RWPE2 (cell line): ENCODE measurements around the gene RTTN.

Source experiments
- ATAC-seq: fragments of 200-7000 bp; cut with Tn5 transposase; 3 replicates; pipeline ENCODE4 v1.9.1; 2021; ENCODE audit warnings: low read depth
- DNase-seq: peaks from one replicate; pipeline ENCODE4 v3.0.0-alpha.2; 2020; ENCODE audit warnings: low spot score
- H3K27ac ChIP-seq: fragments of 450-650 bp; 2 replicates; pipeline ENCODE4 v1.5.1; 2017; ENCODE audit warnings: mild to moderate bottlenecking; ENCODE audit not compliant: poor library complexity, severe bottlenecking
- H3K27me3 ChIP-seq: fragments of 250-450 bp; sonication (Bioruptor Pico); 2 replicates; pipeline ENCODE4 v1.5.1; 2021; ENCODE audit warnings: mild to moderate bottlenecking, moderate library complexity; ENCODE audit not compliant: insufficient read depth, poor library complexity, severe bottlenecking
- H3K36me3 ChIP-seq: fragments of 250-450 bp; sonication (Bioruptor Pico); 2 replicates; pipeline ENCODE4 v1.5.1; 2020; ENCODE audit warnings: low read depth, mild to moderate bottlenecking, moderate library complexity
- H3K4me1 ChIP-seq: fragments of 250-450 bp; sonication (Bioruptor Pico); 2 replicates; pipeline ENCODE4 v1.5.1; 2021; ENCODE audit warnings: mild to moderate bottlenecking, moderate library complexity; ENCODE audit not compliant: insufficient read depth, poor library complexity, severe bottlenecking
- H3K4me3 ChIP-seq: fragments of 250-450 bp; sonication (Bioruptor Pico); 2 replicates; pipeline ENCODE4 v1.5.1; 2021; ENCODE audit warnings: mild to moderate bottlenecking, moderate library complexity; ENCODE audit not compliant: severe bottlenecking
- H3K9me3 ChIP-seq: fragments of 250-450 bp; sonication (Bioruptor Pico); 2 replicates; pipeline ENCODE4 v1.5.1; 2021; ENCODE audit warnings: mild to moderate bottlenecking, moderate library complexity; ENCODE audit not compliant: severe bottlenecking
- TF ChIP-seq, protein P1 (sequence below): fragments of 450-650 bp; IDR thresholded peaks from one replicate; pipeline ENCODE4 v1.5.1; 2017; ENCODE audit warnings: mild to moderate bottlenecking, moderate library complexity; ENCODE audit not compliant: poor library complexity, severe bottlenecking

RTTN gene

DNA sequence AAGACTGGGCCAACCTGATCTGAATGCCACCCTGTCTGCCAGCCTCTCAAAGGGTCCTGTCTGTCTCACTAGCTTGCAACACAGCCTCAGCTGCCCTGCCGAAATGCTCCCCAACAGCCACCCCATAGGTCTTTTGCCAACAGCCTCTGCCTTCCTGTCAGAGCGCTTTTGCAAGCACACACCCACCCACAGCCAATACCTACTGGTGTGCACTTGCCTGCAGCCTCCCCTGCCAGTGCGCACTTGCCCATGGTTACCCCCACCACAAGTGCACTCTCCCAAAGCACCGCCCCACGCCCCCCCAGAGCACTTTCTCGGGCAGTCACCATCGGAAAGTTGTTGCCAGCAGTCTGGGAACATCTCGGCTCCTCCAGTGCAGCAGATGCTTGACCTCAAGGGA, 48.6 kb downstream of the RTTN start:
- Histone ChIP-seq H3K27ac (no peak overlapping the region), H3K4me3 (no peak overlapping the region), H3K9me3 (no peaks in the 10 kb centered on the region), H3K36me3 (peaks cover 18% of the 10 kb centered on the region), H3K27me3 (no peaks in the 10 kb centered on the region), H3K4me1 (no peaks in the 10 kb centered on the region)
- DNase-seq (no peak), ATAC-seq (no peak)
- TF ChIP-seq, protein P1, sequence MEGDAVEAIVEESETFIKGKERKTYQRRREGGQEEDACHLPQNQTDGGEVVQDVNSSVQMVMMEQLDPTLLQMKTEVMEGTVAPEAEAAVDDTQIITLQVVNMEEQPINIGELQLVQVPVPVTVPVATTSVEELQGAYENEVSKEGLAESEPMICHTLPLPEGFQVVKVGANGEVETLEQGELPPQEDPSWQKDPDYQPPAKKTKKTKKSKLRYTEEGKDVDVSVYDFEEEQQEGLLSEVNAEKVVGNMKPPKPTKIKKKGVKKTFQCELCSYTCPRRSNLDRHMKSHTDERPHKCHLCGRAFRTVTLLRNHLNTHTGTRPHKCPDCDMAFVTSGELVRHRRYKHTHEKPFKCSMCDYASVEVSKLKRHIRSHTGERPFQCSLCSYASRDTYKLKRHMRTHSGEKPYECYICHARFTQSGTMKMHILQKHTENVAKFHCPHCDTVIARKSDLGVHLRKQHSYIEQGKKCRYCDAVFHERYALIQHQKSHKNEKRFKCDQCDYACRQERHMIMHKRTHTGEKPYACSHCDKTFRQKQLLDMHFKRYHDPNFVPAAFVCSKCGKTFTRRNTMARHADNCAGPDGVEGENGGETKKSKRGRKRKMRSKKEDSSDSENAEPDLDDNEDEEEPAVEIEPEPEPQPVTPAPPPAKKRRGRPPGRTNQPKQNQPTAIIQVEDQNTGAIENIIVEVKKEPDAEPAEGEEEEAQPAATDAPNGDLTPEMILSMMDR = no peak

DNA sequence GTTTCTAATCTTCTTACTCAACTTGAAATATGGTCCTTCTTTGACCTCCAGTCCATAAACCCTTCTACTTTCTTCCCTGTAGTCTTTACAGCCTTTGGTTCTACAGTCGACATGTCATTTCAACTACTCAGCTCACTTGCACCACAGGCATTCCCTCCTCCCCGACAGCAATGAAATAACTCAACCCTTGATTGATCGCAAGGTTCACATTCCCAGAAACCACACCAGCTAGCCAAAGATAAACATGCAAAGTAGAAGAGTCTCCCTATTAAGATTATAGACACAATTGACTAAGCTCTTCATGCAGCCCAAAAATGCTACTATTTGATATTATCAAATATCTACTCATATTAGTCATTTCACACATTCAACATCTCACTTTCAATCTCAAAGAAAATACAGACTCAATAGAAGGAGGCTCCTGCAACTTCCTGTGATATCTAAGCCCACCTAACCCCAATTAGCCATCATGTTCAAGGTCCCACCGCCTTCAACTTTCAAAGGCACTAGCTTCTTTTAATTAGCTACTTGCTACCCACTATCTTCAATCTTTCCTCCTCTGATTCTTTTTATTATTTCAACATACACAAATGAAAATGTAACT, 50.8 kb downstream of the RTTN start:
- H3K9me3 ChIP-seq = no peaks in the 10 kb centered on the region
- no peaks in the 10 kb centered on the region for H3K4me1 ChIP-seq
- no peak overlapping the region for H3K27ac ChIP-seq
- no peaks in the 10 kb centered on the region for H3K27me3 ChIP-seq
- no peak for DNase-seq
- ATAC-seq = peak; percentile 21; the same call in 1 of the 3 replicates
- H3K4me3 ChIP-seq = no peak overlapping the region
- peaks cover 19% of the 10 kb centered on the region for H3K36me3 ChIP-seq
- TF ChIP-seq, protein P1 = no peak

DNA sequence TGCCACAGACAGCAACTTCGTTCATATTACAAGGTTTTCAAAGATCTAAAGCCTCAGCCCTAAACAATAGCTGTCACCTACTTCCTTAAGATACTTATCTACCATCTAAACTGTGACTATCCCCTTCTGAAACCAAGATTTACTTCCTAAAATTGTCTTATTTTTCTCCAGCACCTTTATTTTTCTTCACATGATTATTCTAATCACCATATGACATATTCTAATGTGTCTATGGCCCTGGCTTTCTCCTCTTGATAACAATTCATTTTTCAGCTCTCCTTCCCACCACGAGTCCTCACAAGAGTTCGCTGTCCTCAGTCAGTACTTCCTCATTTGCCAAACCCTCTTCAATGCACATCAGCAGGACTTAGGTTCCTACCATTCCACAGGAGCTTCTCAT, 53.9 kb downstream of the RTTN start:
- DNase-seq = no peak

DNA sequence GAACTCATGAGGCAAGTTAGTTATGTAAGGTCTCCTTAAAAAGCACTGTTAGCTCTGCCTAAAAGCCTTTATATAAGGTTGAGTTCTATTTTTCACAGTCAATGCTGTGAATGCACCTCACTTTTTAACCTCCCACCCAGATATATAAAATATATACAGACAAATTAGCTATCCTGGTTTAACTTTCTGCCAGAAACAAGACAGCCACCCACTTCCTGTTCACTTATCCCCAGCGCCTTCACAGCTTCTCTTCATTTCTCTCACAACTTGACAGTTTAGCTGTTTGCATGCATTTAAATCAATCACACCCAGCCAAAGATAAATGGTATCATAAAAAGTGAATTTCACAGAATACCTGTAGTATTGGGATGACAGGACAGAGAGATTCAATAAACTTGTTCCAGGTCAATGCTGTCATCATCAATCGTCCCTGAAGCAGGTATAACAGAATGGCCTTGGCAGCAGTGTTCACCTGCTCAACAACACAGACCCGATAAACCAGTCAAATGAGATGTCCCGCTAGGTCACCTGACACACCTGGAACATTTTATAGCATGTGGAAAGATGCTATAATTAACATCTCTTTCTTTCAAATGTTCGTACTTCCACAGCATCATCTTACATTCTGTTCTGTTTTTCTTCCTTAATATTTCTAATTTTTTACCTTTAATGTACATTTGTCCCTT, 55.7 kb downstream of the RTTN start:
- Histone ChIP-seq H3K27me3 (no peaks in the 10 kb centered on the region), H3K36me3 (peaks cover 53% of the 10 kb centered on the region), H3K9me3 (no peaks in the 10 kb centered on the region), H3K27ac (no peak overlapping the region), H3K4me1 (no peaks in the 10 kb centered on the region), H3K4me3 (no peak overlapping the region)
- ATAC-seq (no peak), DNase-seq (no peak)
- TF ChIP-seq, protein P1 = no peak

More for the DNA sequence above, 53.9 kb downstream of the RTTN start:
- ATAC-seq = no peak
- TF ChIP-seq, protein P1 = no peak
- Histone ChIP-seq H3K27ac (no peak overlapping the region), H3K4me1 (no peaks in the 10 kb centered on the region), H3K9me3 (no peaks in the 10 kb centered on the region), H3K27me3 (no peaks in the 10 kb centered on the region), H3K4me3 (no peak overlapping the region), H3K36me3 (peaks cover 40% of the 10 kb centered on the region)

DNA sequence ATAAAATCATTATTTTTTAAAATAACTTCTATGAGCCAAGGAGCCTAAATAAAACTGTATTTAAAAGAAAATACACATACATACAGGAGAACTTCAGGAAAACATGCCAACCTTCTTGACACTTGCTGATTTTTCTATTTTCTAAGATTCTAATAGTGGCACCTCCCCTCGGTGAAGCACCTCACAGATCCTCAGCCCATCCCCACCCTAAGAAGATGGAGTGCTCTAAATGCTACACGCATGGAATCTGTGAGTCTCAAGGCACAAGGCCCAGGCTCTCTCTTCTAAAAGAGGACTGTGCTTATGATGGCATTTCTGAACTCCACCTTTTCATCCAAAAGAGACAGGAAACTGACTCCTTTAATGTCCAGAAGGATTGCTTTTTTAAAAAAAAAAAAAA, 56.3 kb downstream of the RTTN start:
- ATAC-seq = no peak
- TF ChIP-seq, protein P1 = no peak
- no peak overlapping the region for H3K27ac ChIP-seq
- no peaks in the 10 kb centered on the region for H3K27me3 ChIP-seq
- no peaks in the 10 kb centered on the region for H3K4me1 ChIP-seq
- H3K9me3 ChIP-seq = no peaks in the 10 kb centered on the region
- DNase-seq = no peak
- H3K4me3 ChIP-seq = no peak overlapping the region
- peaks cover 53% of the 10 kb centered on the region for H3K36me3 ChIP-seq
